Right hindlimb (tissue), 1 donor: ENCODE measurements around the gene CABLES1.
"Not testable (repeated sequence)": the region's sequence is repeated elsewhere in the genome, so short reads cannot be mapped to it uniquely, and the experiment has no call there.

Source experiments
- DNase-seq: peaks from one replicate; pipeline ENCODE4 v3.0.0-alpha.2; 2018

Gene CABLES1

DNA sequence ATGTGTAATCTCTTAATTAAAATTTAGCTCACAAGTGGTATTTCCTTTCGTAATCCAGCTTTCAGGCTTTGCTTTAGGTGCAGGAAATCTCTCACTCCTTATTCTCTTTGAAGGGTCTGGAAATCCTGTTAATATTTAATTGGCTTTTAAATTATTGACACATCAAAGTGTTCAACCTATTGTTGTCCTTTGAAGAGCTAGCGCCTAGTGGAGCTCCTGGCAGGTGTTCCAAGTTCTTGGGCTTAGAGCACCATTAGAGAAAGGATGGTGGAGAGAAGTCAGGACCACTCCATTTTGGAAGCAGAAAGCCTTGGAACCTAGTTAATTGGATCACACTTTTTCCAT is 92.4 kb downstream of the CABLES1 start:
- no peak for DNase-seq

DNA sequence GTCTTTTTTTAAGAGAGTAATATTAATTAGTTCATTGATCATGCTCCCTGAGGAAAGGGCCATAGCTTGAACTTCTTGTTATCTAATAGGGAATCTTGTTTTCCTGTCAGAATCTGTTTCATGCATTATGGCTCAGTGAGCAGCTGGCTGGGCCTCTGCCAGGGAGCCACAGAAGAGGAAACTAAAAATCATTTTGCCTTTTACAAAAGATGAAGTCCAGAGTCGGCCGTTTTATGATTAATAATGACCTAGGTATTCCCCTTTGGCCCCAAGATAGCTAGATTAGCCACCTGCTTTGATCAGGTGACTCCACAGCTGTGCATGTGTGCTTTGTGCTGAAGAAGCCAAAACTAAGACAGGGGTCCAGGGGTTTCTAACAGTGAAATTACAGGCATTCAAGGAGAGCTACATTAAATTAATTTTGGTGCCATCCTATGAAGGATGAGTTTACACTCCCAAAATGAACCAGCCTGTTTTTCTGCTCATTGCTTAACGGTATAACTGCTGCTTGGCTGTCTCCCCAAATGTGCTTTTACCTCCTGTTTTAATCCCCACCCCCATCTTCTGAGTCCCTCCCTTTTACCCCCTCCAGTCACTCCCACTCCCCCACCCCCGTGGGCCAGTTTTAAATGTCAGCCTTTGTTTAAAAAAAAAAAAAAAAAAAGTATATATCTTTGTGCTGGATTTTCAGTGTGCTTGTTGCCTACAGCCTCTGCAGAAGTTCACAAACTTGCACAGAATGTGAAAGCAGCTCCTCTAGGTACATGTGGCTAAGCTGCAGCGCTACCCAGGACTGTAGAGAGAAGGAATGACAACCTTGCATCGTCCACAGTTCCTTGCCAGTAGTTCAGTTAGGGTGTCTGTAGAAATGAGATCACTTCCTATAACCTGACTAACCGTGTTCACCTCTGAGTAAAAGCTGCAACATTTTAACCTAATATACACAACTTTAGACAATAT is 93.1 kb downstream of the CABLES1 start:
- DNase-seq = peak; percentile 53

DNA sequence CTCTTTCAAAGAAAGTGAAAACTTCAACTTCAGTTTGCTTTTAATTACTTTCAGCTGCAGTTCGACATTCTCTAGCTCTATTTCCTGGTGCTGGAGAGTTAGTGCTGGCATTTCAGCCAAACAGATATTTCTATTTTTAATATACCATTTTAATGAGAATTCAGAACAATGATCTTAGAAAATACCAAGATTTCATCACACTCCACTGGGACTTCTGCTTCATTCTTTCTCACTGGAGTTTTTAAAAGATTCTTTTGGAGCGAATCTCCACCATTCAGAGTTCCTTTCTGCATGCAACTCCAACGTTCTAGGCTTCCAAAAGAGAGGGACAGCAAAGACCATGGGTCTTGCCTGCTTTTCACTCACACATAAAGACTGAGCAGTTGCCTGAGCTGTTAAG is 94.2 kb downstream of the CABLES1 start:
- DNase-seq = no peak

DNA sequence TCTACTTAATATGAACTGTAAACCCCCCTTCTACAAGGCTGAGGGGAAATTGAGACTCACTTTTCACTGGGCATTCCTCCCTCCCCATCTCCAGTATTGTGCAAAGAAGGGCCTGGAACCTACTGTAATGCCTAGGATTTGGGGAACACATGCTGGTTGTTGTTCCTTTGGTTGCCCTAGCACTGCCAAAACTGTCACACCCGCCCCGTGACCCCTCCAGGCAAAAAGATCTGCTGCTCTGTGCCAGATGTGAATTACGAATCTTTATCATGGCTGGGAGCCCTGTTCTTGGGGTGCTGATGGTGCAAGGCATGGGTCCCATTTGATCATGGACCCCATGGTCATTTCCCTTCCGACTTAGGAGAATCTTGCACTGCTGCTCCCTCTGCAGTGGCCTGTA is 95.4 kb downstream of the CABLES1 start:
- DNase-seq = no peak

DNA sequence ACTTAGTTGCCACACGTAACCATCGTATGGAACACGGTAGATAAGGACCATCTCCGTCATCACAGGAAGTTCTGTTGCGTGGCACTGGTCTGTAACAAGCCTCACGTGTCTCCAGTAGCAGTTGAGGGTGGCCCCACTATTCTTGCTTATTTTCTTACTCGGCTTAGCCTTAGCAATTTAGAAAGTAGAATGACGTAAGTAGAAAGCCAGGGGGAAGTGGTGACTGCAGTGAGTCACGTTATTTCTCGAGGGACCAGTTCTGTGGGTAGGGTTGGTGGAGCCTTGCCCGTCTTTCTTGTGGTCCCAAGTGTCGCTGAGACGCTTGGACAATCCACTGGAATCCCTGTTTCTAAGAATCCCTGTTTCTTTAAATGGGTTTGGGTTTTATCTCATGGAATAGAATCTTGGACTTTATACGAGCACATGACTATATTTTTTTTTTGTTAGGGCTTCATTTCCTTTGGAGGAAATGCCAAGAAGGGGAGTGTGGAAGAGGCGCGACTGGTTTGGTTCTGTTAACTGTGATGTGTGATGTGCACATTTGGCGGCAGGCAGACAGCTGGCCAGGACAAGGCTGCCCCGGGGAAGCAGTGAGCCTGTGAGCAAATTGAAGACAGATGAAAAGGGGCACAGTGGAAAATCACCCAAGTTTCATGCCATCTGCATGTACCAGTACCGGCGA is 96.2 kb downstream of the CABLES1 start:
- DNase-seq = peak; percentile 63

DNA sequence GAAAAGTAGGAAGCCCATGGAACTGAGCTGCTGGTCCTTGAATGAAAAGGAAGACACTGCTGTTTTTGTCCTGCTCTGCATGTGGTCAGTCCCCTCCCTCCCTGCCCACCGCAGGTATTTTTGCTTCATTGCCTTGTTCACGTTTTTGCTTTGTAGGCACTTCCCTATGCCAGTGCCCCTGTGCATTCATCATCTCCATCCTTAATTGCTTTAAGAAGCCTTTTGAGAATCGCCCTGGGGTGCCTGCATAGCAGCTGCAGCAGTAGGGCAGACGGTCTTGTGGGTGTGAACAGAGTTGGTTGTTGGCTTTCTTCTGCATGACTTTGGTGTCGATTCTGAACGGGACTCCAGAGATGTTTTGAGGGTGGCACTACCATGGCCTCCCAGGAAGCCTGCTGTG is 97.0 kb downstream of the CABLES1 start:
- no peak for DNase-seq

DNA sequence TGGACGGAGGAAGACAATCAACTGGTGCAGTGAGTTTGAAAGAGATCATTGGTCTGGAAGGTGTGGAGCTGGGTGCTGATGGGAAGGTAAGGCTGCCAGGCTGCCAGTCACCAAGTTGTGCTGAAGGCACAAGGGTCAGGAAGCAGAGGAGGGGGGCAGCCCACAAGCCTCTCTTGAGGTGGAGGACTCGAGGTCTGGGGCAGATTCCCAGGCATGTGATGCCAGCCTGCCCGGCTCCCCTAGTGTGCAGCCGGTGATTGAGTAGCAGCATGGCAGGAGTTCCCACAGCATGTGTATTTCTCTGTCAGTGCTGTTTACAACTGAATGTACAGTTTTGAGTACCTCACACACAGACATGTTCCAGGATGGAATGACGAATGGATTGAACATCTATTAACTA is 99.3 kb downstream of the CABLES1 start:
- DNase-seq = no peak

DNA sequence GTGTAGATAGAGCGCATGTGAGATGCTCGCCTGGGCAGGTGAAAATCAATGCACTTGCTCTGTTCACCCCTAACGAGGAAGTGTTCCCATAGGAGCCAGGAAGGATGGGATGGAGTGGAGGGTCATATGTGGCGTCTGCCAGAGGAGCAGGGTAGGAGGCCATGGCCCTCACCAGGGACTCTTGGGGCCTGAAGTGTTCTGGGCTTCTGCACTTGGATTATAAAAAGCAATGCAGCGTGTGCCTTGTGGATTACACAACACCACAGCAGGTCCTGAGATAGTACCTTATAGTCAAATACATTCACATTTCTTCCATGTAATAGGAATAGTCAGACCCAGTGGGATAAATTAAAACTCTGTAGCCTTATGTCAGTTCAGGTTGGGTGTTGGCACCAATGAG is 100.1 kb downstream of the CABLES1 start:
- DNase-seq = no peak

DNA sequence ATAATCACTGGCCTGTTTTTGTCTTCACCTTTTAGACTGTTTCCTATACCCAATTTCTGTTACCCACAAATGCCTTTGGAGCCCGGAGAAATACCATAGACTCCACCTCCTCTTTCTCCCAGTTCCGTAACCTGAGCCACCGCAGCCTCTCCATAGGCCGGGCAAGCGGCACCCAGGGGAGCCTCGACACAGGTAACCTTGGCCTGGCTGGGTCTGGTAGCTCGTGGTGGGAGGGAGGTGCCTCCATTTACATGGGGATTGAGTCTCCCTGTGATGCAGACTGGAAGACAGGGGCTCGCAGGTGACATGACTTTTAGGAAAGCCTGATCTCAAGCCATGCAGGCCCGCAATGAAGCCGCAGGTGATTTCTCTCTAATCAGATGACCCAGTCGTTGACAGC is 100.6 kb downstream of the CABLES1 start:
- no peak for DNase-seq

DNA sequence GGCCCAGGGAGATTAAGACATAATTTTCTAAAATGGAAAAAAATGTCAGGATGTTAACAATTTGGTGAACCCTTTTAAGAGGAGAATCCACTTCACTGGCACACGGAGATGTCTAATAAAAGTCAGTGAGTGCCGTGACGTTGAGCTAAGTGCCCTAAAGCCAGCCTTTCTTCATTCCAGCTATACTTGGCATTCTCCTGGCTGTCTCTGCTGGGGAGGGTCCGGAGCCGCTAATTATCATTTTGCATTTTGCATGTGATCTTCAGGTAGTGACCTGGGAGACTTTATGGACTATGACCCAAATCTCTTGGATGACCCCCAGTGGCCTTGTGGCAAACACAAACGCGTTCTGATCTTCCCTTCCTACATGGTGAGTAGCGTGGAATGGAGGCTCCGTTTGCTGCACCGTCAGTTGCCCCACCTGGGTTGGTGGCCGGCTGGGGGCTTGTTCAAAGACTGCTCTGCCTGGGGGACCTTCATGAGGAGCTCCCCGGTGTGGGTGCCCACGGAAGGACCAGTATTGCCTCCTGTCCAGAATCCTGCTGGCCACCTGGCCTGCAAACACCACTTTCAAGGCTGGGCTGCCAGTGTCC is 101.7 kb downstream of the CABLES1 start:
- no peak for DNase-seq

DNA sequence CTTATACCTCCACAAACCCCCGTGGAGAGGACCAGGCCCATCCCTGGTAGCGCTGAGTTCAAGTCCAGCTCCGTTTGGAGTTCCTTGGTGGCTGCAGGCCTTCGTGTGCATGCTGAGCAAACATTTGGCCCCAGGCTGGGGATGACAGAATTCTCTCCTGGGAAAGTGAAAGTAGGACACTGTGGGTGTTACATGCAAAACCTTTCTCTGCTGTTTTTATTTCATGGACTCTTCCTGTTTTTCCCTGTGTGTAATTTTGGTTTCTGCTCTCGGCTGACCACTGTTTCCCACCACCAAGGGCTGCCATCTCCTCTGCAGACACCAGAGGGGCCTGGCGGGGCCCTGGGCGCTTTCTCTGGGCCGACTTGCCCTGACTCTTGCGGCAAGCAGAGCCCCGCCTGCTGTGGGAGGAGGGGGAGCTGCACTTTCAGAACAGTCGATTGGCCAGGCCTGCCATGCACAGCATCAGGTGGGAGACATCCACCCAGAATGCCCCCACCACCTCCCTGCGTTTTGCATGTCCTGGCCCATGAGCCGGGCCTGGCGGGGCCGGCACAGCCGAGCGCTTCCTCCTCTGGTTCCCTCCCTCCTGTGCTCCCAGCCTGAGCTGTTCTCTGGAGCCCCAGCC is 102.4 kb downstream of the CABLES1 start:
- DNase-seq = peak; percentile 71

DNA sequence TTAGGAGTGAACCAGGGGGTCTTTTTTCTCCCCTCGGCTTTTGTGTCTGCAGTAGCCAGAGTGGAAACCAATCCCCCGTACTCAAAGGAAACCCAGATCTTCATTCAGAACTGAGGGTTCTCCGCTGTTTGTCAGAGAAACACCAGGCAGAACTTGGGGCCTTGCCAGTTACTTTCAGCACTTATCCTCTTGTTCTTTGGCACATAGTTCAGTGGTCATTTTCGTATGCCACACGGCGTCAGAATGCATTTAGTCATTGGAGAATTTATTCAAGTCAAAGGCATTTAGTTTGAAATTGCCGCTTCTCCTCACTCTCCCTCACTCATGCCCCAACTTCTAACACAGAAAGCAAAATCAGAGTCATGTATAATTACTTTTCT is 102.9 kb downstream of the CABLES1 start:
- DNase-seq = peak; percentile 42

DNA sequence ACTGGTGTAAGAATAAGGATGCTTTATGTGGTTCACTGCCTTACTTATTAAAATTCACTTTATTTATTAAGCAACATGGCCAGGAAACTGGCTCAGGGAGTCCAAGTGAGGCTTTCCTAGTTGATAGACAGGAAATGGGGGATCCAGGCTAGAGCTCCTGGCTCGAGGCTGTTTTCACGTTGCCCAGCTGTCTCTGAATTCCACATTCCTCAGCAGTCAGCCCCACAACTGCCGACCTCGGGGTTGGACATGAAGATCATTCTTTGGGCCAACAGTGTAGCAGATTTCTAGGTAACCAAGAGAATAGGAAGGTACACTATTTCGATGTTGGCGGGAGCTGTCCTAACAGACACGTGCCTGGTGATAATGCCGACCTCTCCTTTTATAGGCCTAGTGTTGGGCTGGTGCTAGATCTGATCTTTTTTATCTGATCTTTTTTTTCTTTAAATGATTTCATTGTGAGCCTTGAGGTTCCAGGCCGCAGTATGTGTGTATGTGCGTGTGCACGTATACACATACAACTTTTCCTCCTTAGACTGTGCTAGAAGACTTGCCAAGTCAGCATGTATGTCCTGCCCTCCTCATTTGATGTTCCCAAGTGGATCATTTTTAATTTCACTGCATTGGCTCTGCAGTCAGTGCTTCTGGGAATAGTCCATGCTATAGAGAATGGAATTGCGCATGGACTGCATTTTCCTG is 103.5 kb downstream of the CABLES1 start:
- DNase-seq = peak; percentile 73

DNA sequence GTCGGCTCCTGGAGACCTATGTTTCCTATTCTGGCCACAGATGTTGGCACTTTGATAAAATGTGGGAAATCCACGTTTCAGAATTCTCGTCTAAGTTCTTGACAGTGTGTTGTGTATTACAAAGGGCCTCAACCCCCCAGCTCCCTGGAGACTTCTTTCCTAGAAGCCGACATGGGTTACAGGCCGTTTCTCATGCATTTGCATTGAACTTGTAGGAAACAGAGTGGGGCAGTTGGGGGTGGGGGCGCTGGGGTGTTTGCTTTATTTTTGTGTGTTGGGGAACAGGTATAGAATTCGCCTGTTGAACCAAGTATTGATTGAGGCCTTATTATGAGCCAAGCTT is 104.0 kb downstream of the CABLES1 start:
- DNase-seq = no peak

DNA sequence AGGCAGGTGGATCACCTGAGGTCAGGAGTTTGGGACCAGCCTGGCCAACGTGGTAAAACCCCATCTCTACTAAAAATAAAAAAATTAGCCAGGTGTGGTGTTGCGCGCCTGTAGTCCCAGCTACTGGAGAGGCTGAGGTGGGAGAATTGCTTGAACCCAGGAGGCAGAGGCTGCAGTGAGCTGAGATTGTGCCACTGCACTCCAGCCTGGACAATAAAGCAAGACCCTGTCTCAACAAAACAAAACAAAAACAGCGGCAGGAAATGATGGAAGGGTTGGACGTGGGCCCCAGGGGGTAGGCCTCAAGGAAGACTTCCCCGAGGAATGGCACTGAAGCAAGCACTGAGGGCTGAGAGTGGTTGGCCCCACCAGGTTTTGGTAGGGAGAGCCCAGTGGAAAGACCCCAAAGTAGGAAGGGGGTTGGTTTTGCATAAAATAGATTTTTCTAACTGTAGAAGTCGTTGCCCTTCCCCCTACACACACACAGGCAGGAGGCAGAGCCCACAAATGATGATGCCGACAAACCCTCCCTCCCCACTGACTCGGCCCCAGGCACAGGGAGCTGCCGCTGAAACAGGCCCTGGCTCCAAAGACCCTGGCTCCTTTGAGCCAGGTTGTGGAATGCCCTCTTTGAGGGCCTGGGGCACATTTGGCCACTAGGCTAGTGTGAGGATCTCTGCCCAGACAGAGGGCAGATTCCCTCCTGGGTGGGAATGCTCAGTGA is 104.8 kb downstream of the CABLES1 start:
- no peak for DNase-seq

DNA sequence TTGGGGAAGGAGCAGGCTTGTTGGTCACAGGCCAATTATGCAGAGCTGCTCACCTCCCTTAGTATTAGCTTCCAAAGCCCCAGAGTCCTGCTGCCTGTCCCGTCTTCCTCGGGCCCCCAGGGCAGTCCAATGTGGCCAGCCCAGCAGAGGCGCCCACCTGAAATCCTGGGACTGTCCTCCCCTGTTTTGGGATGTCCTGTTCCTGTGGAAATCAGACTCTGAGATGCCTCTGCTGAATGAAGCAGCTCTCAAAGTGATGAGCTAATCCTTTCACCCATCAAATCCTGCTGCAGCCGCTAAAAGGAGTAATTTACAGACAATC is 105.3 kb downstream of the CABLES1 start:
- no peak for DNase-seq

DNA sequence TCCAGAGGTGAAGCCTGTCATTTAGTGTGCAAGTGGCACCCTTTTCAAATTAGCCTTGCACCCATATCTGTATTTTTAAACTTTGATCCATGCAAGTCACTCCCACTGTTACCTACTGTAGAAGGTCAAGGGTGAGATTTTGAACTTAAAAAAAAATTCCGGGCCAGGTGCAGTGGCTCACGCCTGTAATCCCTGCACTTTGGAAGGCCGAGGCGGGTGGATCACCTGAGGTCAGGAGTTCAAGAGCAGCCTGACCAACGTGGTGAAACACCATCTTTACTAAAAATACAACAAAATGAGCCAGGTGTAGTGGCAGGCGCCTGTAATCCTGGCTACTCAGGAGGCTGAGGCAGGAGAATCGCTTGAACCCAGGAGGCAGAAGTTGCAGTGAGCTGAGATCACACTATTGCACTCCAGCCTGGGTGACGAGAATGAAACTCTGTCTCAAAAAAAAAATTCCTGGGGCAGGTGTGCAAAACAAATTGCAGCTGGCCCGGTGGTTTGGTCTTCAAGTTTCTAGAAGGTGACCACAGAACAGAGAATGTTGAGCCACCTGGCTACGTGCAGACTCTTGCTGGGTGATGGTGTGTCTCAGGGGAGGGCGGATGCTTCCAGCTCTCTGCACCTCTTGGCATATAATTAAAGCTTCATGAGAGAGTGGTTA is 106.7 kb downstream of the CABLES1 start:
- not testable (repeated sequence) for DNase-seq

DNA sequence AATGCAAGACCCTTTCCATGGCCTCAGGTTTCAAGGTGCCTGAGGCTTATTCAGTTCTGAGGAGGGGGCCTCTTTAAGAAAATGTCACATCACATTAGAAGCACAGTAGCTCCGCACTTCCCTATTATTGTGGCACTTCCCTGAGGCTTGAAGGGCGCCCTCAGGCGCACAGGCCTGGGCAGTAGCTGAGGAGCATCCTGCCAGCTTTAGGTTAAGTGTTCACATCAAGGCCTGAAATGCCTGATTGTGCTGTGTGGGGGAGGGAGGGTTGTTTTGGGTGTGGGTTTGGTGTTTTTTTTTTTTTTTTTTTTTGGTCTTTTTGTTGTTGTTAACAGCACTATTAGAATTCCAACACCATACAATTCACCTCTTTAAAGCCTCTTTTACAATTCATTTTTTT is 107.9 kb downstream of the CABLES1 start:
- DNase-seq = no peak

DNA sequence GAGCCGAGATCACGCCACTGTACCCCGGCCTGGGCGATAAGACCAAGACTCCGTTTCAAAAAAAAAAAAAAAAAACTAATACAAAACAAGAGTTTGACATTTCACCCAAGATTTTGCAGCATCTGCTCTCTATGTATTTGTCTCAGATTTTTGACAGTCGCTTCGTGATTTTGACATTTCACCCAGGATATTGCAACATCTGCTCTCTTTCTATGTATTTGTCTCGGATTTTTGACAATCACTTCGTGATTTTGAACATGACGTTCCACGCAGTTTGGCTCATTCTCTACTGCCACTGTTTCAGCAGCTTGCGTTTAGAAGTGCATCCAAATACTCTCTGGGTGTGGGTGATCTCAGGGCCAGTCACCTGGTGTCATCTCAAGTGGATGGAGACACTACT is 108.5 kb downstream of the CABLES1 start:
- DNase-seq = no peak

DNA sequence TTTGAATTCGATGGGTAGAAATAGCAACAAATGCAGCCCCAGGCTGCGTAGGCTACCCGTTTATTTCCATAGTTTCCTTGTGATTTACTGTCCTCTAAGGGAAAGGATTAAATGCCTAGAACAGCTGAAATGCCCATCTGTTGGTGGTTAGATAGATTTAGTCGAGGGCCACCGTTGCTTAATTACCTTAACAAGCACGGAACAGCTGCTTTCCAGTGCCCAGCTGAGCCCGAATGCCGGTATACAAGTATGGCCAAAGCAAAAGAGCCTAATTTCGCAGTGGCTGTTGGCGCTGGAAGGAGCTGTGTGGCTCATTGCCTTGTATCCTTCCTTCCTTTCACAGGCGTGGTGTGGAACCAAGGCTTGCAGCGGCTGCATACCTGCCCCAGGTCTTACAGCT is 109.1 kb downstream of the CABLES1 start:
- DNase-seq = peak; percentile 77

DNA sequence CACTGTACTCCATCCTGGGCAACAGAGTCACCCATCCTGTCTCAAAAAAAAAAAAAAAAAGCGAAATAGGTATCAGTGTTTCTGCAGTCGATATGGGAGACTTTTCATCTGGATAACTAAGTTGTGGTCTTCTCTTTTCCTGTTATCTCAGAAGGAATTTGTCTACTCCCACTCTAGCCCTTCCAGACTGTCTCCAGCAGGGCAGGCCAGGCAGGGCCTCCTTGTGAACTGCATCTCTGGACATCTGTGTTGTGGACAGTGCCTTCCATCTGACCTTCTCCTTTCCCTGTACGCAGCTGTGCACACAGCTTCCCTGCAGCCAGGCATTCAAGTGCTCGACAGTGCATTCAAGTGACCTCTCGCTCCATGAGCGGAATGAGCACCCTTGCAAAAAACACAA is 110.2 kb downstream of the CABLES1 start:
- no peak for DNase-seq

DNA sequence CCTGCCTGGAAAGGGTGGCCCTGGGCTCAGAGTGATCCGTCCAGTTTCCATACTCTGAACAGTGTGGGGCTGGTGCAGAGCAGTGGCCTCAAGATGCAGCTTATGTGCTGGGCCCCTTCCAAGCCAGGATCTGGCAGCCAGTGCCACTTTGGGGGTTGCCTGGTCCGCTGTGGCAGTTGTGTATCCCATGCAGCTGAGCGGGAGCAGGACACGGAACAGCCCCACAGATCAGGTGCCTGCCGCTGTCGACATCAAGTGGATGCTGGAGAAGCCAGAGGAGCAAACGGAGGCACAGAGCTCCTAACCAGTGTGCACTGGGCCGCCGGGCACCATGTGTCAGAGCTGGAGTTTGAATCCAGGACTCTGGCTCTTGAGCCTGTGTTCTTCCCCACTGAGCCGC is 112.0 kb downstream of the CABLES1 start:
- DNase-seq = no peak
